Activated T-helper 1 cell treated with Interleukin-2 at 50 U/mL for 16 hours (primary cell): ENCODE results near the gene BAMBI.

ENCODE experiments used
- DNase-seq: peaks from one replicate; pipeline ENCODE4 v3.0.0-alpha.2; 2020; ENCODE audit warnings: low read depth

The BAMBI gene

DNA sequence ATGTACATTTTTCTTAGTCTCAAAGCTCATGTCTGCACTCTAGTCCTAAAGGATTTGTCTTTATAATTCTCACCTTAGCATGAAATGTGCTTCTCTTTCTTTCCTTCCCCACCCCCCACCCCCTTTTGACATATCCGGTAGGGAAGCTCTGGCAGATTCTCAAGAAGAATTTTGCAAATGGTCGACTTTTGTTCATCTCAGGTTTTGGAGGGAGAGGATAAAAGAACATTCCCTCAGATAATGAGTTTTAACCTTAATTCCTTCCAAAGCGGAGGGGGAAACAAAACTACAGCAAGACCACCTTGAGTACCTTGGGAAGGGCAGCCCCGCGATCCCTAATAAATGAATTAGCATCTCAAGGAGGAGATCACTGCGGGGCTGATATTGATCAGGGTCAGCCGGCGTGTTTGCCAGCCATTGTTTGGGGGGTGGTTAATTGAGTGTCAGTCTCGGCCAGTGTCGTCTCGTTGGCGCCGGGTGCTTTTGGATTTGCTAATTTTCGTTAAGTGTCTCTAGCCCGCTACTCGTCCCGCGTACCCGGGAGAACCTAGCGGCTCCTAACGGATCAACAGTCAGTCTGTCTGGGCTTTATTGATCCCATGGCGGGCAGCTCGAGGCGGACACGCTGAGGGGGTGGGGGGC, 874 bp upstream of the BAMBI start:
- DNase-seq, result no peak

DNA sequence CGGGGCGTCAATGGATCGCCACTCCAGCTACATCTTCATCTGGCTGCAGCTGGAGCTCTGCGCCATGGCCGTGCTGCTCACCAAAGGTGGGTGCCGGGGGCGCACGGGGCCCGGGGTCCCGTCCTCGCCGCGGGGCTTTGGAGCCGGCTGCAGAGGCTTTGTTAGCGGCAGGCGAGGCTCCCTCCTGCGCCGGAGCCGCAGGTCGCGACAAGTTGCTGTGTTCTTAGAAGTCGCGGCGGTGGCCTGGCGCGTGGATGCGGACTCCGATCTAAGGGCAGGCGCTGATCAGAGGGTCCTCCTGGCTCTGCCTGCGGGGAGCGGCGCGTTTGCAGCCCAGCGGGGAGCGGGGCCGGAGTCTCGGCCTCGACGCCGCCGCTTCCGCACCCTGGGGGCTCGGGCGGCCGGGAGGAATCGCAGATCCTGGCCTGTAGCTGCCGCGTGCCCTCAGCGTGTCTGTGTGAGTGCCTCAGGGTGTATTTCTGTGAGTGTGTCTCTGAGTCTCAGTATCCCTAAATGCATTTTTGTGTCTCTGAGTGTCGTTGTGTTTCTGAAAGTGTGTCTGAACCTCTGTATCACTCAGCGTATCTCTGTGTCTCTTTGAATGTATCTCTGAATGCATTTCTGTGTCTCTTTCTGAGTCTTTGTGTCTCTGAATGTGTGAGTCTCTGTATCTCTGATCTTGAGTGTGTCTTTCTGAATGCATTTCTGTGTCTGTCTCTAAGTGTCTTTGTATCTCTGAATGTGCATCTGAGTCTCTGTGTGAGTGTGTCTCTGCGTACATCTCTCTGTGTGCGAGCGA, 766 bp downstream of the BAMBI start:
- peak; percentile 1 for DNase-seq

DNA sequence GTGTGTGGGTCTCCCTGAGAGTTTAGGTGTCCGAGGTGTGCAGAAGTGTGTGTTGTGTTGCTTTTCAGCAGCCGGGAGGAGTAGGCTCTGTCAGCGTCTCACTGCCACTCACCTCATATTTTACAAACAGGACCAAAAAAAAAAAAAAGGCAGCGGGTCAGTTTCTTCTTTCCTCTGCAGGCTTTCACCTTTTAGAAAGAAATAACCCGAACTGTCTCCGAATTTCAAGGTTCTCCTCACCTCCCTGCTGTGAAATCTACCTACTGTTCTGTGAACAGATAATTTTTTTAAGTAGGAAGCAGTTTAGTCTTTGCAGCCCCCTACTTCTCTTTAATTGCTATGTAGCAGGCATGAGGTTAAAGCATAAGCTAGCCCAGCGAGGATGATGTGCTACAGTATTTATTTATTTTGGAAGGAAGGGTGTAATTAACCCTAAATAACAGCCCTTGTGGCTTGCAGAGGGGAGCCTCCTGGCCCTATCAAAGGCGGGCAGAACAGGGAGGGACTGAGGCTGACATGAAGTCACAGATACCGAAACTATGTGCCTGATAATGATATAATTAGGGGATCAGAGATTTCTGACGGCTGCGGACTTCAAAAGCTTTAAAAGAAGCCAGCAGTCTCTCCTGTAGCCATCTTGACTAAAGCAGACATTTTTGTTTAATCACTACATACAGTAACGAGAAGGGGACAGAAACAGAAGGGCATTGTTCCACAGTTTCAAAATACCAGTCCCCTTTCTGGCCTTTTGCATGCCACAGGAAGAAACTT, 1.6 kb downstream of the BAMBI start:
- no peak for DNase-seq

- DNase-seq, result no peak
These were observed 2.4 kb downstream of the BAMBI start for GRCh38 chr10:28679581-28680357.

GRCh38 chr10:28680358-28680752, 3.0 kb downstream of the BAMBI start:
- DNase-seq, result no peak

DNA sequence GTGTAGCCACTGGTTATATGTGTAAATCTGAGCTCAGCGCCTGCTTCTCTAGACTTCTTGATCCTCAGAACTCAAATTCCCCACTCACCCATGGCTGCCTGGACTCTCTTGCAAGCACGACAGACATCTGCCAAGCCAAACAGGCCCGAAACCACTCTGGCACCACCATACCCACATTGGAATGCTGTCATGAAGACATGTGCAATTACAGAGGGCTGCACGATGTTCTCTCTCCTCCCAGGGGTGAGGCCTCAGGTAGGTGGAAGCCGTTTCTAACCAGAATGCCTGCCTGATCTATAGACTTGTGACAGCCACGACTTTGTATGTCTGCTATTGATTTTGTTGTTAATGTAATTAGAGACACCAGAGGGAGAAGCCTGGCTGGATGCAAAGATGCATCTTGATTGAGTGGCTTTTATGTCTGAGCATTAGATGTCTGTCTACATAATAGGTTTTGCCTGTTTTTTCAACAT, 4.0 kb downstream of the BAMBI start:
- no peak for DNase-seq

DNA sequence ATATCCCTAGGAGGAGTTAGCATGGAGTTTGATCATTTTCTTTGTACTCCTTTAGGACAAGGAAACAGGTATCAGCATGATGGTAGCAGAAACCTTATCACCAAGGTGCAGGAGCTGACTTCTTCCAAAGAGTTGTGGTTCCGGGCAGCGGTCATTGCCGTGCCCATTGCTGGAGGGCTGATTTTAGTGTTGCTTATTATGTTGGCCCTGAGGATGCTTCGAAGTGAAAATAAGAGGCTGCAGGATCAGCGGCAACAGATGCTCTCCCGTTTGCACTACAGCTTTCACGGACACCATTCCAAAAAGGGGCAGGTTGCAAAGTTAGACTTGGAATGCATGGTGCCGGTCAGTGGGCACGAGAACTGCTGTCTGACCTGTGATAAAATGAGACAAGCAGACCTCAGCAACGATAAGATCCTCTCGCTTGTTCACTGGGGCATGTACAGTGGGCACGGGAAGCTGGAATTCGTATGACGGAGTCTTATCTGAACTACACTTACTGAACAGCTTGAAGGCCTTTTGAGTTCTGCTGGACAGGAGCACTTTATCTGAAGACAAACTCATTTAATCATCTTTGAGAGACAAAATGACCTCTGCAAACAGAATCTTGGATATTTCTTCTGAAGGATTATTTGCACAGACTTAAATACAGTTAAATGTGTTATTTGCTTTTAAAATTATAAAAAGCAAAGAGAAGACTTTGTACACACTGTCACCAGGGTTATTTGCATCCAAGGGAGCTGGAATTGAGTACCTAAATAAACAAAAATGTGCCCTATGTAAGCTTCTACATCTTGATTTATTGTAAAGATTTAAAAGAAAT, 4.8 kb downstream of the BAMBI start:
- no peak for DNase-seq

GRCh38 chr10:28684157-28684985, 7.0 kb downstream of the BAMBI start:
- DNase-seq, result no peak

GRCh38 chr10:28684986-28685580, 7.8 kb downstream of the BAMBI start:
- DNase-seq, result no peak

GRCh38 chr10:28685717-28686116, 8.4 kb downstream of the BAMBI start:
- no peak for DNase-seq

GRCh38 chr10:28686835-28687682, 9.7 kb downstream of the BAMBI start:
- DNase-seq, result no peak

DNA sequence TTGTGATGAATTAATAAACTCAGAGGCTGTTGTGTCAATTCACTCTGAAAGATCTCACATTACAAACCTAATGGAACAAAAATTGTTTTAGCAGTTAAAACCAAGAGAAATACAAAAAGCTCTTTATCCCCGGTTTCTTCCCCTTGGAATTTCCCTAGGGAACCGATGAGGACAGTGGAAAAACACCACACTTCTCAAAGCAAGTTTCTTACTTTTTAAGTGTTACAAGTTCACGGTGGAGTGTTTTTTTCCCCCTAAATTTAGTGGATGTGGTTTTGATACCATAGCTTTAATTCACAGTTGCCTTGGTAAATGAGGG, 10.3 kb downstream of the BAMBI start:
- no peak for DNase-seq

DNA sequence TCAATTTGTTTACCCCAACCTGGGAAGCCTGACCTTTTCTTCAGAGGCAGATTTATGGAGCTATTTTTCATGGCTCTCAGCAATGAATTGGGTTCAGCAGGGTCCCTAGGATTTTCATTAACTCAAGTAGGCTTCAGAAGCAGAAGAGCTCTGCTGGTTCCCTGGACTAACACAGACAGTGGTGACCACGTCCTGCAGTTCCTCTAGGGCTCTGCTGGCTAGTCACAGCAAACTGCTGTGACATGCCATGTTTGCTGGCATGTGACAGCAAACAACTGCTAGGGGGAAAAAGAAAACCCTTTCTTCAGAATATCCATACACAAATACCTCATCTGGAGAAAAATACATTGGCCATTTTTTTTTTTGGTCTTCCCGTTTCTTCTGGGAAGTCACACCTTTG, 13.2 kb downstream of the BAMBI start:
- DNase-seq, result no peak

DNA sequence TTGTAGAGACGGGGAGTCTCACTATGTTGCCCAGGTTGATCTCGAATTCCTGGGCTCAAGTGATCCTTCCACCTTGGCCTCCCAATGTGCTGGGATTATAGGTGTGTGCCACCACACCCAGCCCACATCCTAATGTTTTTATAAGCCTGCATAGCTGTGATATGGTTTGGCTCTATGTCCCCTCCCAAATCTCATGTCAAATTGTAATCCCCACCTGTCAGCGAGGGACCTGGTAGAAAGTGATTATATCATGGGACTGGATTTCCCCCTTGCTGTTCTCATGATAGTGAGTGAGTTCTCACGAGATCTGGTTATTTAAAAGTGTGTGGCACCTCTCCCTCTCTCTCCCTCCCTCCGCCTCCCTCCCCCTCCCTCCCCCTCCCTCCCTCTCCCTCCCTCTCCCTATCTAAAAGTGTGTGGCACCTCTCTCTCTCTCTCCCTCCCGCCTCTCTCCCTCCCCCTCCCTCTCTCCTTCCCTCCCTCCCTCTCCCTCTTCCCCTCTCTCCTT, 13.9 kb downstream of the BAMBI start:
- DNase-seq, result no peak

- no peak for DNase-seq
These were observed 14.7 kb downstream of the BAMBI start for GRCh38 chr10:28692050-28692449.

GRCh38 chr10:28694530-28694929, 17.2 kb downstream of the BAMBI start:
- DNase-seq, result no peak

- no peak for DNase-seq
These were observed 20.8 kb downstream of the BAMBI start for GRCh38 chr10:28698075-28698474.

DNA sequence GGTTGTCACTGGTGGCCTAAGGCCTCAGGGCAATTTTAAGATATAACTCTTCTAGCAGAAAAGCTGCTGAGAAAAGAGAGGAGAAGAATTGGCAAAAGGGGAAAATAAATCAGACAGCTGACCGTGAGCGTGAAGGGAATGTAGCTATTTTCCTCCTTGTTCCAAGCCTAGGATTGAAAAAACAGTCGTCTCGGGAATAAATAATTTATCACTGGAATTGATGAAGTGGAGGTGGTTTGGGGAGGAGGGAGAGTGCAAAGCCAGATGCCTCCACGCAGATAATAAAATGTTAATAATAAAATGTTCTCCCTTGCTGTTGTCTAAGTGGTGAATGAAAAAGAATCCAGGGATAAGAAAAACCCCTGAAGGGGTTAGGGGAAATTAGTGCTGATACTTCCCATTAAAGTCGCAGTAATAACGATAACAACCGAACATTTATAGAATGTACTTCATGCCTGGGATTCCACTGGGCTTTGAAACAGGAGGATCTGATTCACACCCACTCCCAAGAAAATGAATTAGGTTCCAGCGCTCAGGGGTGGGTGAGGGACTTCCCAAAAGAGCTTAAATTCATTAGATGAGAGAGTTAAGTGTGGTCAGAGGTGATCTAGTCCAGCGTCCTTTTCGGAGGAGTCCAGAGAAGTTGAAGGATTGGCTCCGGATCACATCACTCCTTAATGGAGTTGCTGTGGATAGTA, 27.3 kb downstream of the BAMBI start:
- no peak for DNase-seq
